Endodermal cell (in vitro differentiated cells): ENCODE results near the gene IL5. TPM values are rescaled to one million over a fixed set of nuclear protein-coding genes. Genes with fewer than 3 reads are reported as not detected.

Experiments used
- DNase-seq: peaks from one replicate; pipeline ENCODE4 v3.0.0-alpha.2; 2017
- H3K27ac ChIP-seq: 2 replicates; pipeline ENCODE4 v1.5.1; 2013; ENCODE audit warnings: mild to moderate bottlenecking, low read depth, low read length, moderate library complexity
- H3K27me3 ChIP-seq: 2 replicates; pipeline ENCODE4 v1.6.1; 2013; ENCODE audit warnings: mild to moderate bottlenecking, low read length, moderate library complexity; ENCODE audit not compliant: insufficient read depth, control insufficient read depth, poor library complexity, severe bottlenecking
- H3K36me3 ChIP-seq: 2 replicates; pipeline ENCODE4 v1.7.0; 2013; ENCODE audit warnings: mild to moderate bottlenecking, low read length, moderate library complexity; ENCODE audit not compliant: control insufficient read depth, insufficient read depth
- H3K4me1 ChIP-seq: one replicate; pipeline ENCODE4 v1.7.0; 2013; ENCODE audit warnings: low read length; ENCODE audit not compliant: control insufficient read depth, insufficient read depth
- H3K4me3 ChIP-seq: 2 replicates; pipeline ENCODE4 v1.5.1; 2013; ENCODE audit warnings: mild to moderate bottlenecking, low read length, moderate library complexity
- H3K9ac ChIP-seq: 2 replicates; pipeline ENCODE4 v1.6.1; 2013; ENCODE audit warnings: mild to moderate bottlenecking, low read length, moderate library complexity; ENCODE audit not compliant: poor library complexity, severe bottlenecking; ENCODE audit errors: extremely low read depth
- H3K9me3 ChIP-seq: 2 replicates; pipeline ENCODE4 v1.6.1; 2013; ENCODE audit warnings: mild to moderate bottlenecking, low read length, moderate library complexity; ENCODE audit not compliant: control insufficient read depth
- H3K27ac Mint-ChIP-seq: 2 replicates; pipeline ENCODE4 v1.8.0; 2020; ENCODE audit warnings: mixed read lengths
- H3K27me3 Mint-ChIP-seq: 2 replicates; pipeline ENCODE4 v1.8.0; 2021; ENCODE audit warnings: mild to moderate bottlenecking, mixed read lengths; ENCODE audit not compliant: insufficient read depth
- H3K36me3 Mint-ChIP-seq: 2 replicates; pipeline ENCODE4 v1.8.0; 2020; ENCODE audit warnings: low read depth, mixed read lengths
- H3K4me1 Mint-ChIP-seq: 2 replicates; pipeline ENCODE4 v1.8.0; 2020; ENCODE audit warnings: mixed read lengths
- H3K4me3 Mint-ChIP-seq: 2 replicates; pipeline ENCODE4 v1.8.0; 2020; ENCODE audit warnings: mild to moderate bottlenecking, moderate library complexity, mixed read lengths
- H3K9me3 Mint-ChIP-seq: 2 replicates; pipeline ENCODE4 v1.8.0; 2020; ENCODE audit warnings: mild to moderate bottlenecking, mixed read lengths
- WGBS, 2 experiments: methylation state at CpG; one replicate each; pipeline versions ENCODE4 v1.1.5 to v1.1.7; 2013; ENCODE audit warnings: missing lambda C conversion rate in 2 of 2, mixed read lengths in 1 of 2; ENCODE audit not compliant: insufficient coverage in 1 of 2, insufficient read length in 1 of 2; 5-methylcytosine and 5-hydroxymethylcytosine counted together
- total RNA-seq, 2 donors: library from RNA; stranded (reverse); fragmentation: NEBNext Ultra II Directional in 1 of 2; extraction: Animal tissue kit (Norgen Biotek cat#: 25700) in 1 of 2; gene quantifications; 2 replicates in 1 of 2; 3 replicates in 1 of 2; pipeline ENCODE4 v1.2.1, GENCODE V29; 2021
- TF ChIP-seq, protein P1 (sequence below): fragments of 200-600 bp; sonication (generic); conservative IDR thresholded peaks from 2 replicates; pipeline ENCODE4 v1.5.0; 2021; ENCODE audit warnings: antibody characterized with exemption, mild to moderate bottlenecking

The IL5 gene
- total RNA-seq, 2 donors from 2014 or later: not detected

GRCh38 chr5:132539716-132540115, 3.6 kb downstream of the IL5 start:
- Mint-ChIP-seq H3K9me3 (no peaks in the 10 kb centered on the region), H3K27ac (no peak overlapping the region), H3K4me3 (no peak overlapping the region), H3K4me1 (no peaks in the 10 kb centered on the region), H3K27me3 (peaks cover 29% of the 10 kb centered on the region), H3K36me3 (no peaks in the 10 kb centered on the region)
- Histone ChIP-seq H3K27me3 (peaks cover 19% of the 10 kb centered on the region), H3K9ac (no peak overlapping the region), H3K36me3 (no peaks in the 10 kb centered on the region), H3K27ac (no peak overlapping the region), H3K9me3 (no peaks in the 10 kb centered on the region), H3K4me3 (no peak overlapping the region), H3K4me1 (no peaks in the 10 kb centered on the region)
- TF ChIP-seq, protein P1, sequence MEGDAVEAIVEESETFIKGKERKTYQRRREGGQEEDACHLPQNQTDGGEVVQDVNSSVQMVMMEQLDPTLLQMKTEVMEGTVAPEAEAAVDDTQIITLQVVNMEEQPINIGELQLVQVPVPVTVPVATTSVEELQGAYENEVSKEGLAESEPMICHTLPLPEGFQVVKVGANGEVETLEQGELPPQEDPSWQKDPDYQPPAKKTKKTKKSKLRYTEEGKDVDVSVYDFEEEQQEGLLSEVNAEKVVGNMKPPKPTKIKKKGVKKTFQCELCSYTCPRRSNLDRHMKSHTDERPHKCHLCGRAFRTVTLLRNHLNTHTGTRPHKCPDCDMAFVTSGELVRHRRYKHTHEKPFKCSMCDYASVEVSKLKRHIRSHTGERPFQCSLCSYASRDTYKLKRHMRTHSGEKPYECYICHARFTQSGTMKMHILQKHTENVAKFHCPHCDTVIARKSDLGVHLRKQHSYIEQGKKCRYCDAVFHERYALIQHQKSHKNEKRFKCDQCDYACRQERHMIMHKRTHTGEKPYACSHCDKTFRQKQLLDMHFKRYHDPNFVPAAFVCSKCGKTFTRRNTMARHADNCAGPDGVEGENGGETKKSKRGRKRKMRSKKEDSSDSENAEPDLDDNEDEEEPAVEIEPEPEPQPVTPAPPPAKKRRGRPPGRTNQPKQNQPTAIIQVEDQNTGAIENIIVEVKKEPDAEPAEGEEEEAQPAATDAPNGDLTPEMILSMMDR: no peak
- DNase-seq: no peak
- 80 to 88% methylated on average over 3 to 4 of the region's 4 CpGs for WGBS, 2 experiments

DNA sequence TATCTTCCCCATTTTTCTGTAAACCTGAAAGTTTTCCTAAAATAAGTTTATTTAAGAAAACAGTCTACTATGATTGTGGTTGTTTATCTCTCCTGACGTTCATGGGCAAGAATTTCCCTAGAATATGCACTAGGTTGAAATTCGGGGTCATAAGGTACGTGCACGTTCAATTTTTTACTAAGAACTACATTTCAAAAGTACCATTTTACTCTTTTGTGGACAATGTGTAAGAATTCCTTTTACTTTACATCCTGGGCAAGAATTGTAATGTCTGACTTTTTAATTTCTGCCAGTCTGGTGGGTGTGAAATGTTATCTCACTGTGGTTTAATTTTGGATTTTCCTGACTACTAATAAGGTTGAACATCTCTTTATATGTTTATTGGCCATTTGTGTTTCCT, 12.4 kb downstream of the IL5 start:
- Histone ChIP-seq H3K27me3 (peaks cover 44% of the 10 kb centered on the region), H3K9ac (no peak overlapping the region), H3K36me3 (no peaks in the 10 kb centered on the region), H3K9me3 (no peaks in the 10 kb centered on the region), H3K27ac (no peak overlapping the region), H3K4me1 (no peaks in the 10 kb centered on the region), H3K4me3 (no peak overlapping the region)
- no peaks in the 10 kb centered on the region for H3K36me3 Mint-ChIP-seq
- H3K4me1 Mint-ChIP-seq: no peaks in the 10 kb centered on the region
- H3K27ac Mint-ChIP-seq: no peak overlapping the region
- no peak overlapping the region for H3K4me3 Mint-ChIP-seq
- DNase-seq: no peak
- TF ChIP-seq, protein P1: no peak
- WGBS, 2 experiments: 77 to 89% methylated on average over 3 to 4 of the region's 4 CpGs
- peaks cover 31% of the 10 kb centered on the region for H3K27me3 Mint-ChIP-seq
- H3K9me3 Mint-ChIP-seq: no peaks in the 10 kb centered on the region

- no peaks in the 10 kb centered on the region for H3K4me1 Mint-ChIP-seq
- H3K36me3 Mint-ChIP-seq: no peaks in the 10 kb centered on the region
- H3K27me3 Mint-ChIP-seq: peaks cover 15% of the 10 kb centered on the region
- Histone ChIP-seq H3K36me3 (no peaks in the 10 kb centered on the region), H3K9ac (no peak overlapping the region), H3K9me3 (no peaks in the 10 kb centered on the region), H3K27me3 (peaks cover 26% of the 10 kb centered on the region), H3K27ac (no peak overlapping the region), H3K4me1 (no peaks in the 10 kb centered on the region), H3K4me3 (no peak overlapping the region)
- H3K27ac Mint-ChIP-seq: no peak overlapping the region
- TF ChIP-seq, protein P1: no peak
- H3K4me3 Mint-ChIP-seq: no peak overlapping the region
- no peaks in the 10 kb centered on the region for H3K9me3 Mint-ChIP-seq
- WGBS, 2 experiments: 92 to 96% methylated on average over 4 to 5 of the region's 6 CpGs
- DNase-seq: no peak
These were observed 14.3 kb downstream of the IL5 start for GRCh38 chr5:132528866-132529634.
